ENCODE measurements around the gene THAP10. TPM values are rescaled to one million over a fixed set of nuclear protein-coding genes. Genes with fewer than 3 reads are reported as not detected.

Gene THAP10
- total and polyA plus RNA-seq, 10 donors = 0.41 to 1.4 (median 0.78) TPM

DNA sequence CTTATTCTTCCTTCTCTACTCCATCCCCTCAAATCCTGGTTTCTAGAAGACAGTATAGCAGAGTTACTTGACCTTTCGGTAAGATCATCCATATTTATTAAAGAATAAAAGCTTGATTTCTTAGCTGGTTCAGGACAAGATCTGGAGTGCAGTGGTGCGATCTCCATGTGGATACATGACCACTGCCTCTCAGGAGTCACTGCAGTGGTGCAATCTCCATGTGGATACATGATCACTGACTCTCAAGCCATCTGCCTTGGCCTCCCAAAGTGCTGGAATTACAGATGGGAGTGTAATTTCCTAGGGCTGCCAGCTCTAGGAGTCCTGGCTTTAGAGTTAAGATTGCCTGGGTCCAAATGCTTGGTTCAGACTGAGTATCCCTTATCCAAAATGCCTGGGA, 54.8 kb downstream of the THAP10 start:
- intact Hi-C loops (cut with DNase I; ENCODE audit: low total_unique reads) = no loop called here
- TF ChIP-seq, protein P1, sequence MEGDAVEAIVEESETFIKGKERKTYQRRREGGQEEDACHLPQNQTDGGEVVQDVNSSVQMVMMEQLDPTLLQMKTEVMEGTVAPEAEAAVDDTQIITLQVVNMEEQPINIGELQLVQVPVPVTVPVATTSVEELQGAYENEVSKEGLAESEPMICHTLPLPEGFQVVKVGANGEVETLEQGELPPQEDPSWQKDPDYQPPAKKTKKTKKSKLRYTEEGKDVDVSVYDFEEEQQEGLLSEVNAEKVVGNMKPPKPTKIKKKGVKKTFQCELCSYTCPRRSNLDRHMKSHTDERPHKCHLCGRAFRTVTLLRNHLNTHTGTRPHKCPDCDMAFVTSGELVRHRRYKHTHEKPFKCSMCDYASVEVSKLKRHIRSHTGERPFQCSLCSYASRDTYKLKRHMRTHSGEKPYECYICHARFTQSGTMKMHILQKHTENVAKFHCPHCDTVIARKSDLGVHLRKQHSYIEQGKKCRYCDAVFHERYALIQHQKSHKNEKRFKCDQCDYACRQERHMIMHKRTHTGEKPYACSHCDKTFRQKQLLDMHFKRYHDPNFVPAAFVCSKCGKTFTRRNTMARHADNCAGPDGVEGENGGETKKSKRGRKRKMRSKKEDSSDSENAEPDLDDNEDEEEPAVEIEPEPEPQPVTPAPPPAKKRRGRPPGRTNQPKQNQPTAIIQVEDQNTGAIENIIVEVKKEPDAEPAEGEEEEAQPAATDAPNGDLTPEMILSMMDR (IDR thresholded peaks at IDR 0.05 in 8 of 11, conservative IDR thresholded peaks at IDR 0.05 in 3 of 11) = no peak
- TF ChIP-seq POLR2AphosphoS5 (IDR thresholded peaks at IDR 0.05) = no peak
- no peak for TF ChIP-seq POLR2A (IDR thresholded peaks at IDR 0.05)
- Histone ChIP-seq H3K4me3 (no peak overlapping the region), H3K27me3 (replicated peaks in 1 of 7) (no peaks in the 10 kb centered on the region), H3K4me1 (no peaks in the 10 kb centered on the region), H3K9me3 (no peaks in the 10 kb centered on the region), H3K36me3 (peaks cover 0 to 2% (median 0%) of the 10 kb centered on the region in 6 donors), H3K27ac (no peak overlapping the region)
- 91 to 96% (median 95%) methylated on average over 2 of the region's 2 CpGs for WGBS, 5 donors
- DNase-seq = no peak

DNA sequence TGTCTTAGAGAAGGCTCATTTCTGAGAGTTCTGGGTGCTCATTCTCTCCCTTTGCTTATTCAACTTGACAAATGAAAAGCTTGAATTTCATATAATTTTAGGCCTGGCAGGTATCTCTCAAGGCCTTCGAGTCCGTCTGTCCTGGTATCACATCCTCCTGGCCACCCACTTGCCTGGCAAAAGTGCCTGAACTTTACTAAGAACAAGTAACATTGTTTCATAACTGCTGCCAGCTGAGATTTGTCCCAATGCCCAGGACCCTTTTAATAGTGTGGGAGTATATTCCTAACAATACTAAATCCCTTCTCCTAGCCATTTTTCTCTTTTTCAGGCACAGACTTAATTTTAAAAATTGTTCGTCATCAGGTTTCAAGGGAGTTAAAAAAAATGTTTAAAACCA, 56.4 kb downstream of the THAP10 start:
- TF ChIP-seq POLR2AphosphoS5 (IDR thresholded peaks at IDR 0.05) (no peak), POLR2A (IDR thresholded peaks at IDR 0.05) (no peak)
- TF ChIP-seq, protein P1 (IDR thresholded peaks at IDR 0.05 in 8 of 11, conservative IDR thresholded peaks at IDR 0.05 in 3 of 11) = no peak
- Histone ChIP-seq H3K4me1 (no peaks in the 10 kb centered on the region), H3K36me3 (peaks cover 0 to 6% (median 0%) of the 10 kb centered on the region in 6 donors), H3K4me3 (no peak overlapping the region), H3K27me3 (replicated peaks in 1 of 7) (no peaks in the 10 kb centered on the region), H3K9me3 (no peaks in the 10 kb centered on the region), H3K27ac (no peak overlapping the region)
- intact Hi-C loops (cut with DNase I; ENCODE audit: low total_unique reads) = no loop called here
- WGBS, 5 donors = 85 to 92% (median 91%) methylated on average over 3 of the region's 3 CpGs
- no peak for DNase-seq

DNA sequence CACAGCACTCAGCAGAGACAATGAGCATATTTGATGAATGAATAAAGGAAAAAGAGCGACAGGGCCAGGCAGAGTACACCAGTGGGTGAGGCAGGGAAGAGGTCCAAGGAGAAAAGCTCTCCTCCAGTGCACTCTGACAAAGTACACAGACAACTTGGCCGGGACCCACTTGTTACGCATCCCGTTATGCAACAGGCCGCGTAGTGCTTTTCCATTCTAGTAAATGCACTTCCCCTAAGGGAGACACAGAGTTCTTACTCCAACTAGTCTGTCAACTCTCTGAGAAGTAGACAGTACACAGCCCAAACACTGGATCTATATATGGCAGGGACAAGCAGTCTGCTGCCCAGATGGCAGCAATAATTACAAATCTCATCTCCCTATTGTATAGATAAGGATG, 56.8 kb downstream of the THAP10 start:
- WGBS, 5 donors = 88 to 96% (median 95%) methylated on average over 6 of the region's 6 CpGs
- Histone ChIP-seq H3K9me3 (no peaks in the 10 kb centered on the region), H3K27me3 (replicated peaks in 1 of 7) (no peaks in the 10 kb centered on the region), H3K4me3 (no peak overlapping the region), H3K36me3 (peaks cover 0 to 6% (median 0%) of the 10 kb centered on the region in 6 donors), H3K27ac (no peak overlapping the region), H3K4me1 (no peaks in the 10 kb centered on the region)
- TF ChIP-seq, protein P1 (IDR thresholded peaks at IDR 0.05 in 8 of 11, conservative IDR thresholded peaks at IDR 0.05 in 3 of 11) = no peak
- TF ChIP-seq POLR2AphosphoS5 (IDR thresholded peaks at IDR 0.05) (no peak), POLR2A (IDR thresholded peaks at IDR 0.05) (no peak)
- intact Hi-C loops (cut with DNase I; ENCODE audit: low total_unique reads) = no loop called here
- no peak for DNase-seq

DNA sequence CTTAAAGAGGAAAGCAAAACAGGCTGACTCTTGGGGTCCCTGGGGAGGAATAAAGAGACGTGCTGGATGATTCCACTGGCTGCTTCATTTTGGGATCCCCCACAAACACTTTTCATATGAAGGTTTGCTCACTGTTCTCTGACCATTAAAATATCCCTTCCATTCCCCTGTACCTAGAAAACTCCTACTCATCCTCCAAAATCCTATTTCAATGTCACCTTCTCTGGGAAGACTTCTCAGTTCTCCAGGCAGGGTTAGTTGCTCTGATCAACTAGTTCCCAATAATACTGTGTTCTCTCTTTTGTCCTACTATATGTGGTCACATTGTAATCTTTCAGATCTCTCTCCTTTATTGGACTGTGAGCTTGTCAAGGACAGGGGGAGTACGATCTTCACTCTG, 57.2 kb downstream of the THAP10 start:
- Histone ChIP-seq H3K27ac (no peak overlapping the region), H3K4me1 (no peaks in the 10 kb centered on the region), H3K36me3 (peaks cover 0 to 6% (median 0%) of the 10 kb centered on the region in 6 donors), H3K4me3 (no peak overlapping the region), H3K9me3 (no peaks in the 10 kb centered on the region), H3K27me3 (replicated peaks in 1 of 7) (no peaks in the 10 kb centered on the region)
- TF ChIP-seq, protein P1 (IDR thresholded peaks at IDR 0.05 in 8 of 11, conservative IDR thresholded peaks at IDR 0.05 in 3 of 11) = no peak
- TF ChIP-seq POLR2AphosphoS5 (IDR thresholded peaks at IDR 0.05) (no peak), POLR2A (IDR thresholded peaks at IDR 0.05) (no peak)
- DNase-seq = no peak
- 74 to 87% (median 76%) methylated on average over 2 of the region's 2 CpGs for WGBS, 5 donors
- intact Hi-C loops (cut with DNase I; ENCODE audit: low total_unique reads) = no loop called here
